Ovary (tissue), 3 donors: Measurements from ENCODE around the gene MITF.

Experiments used
- EP300 ChIP-seq: sonication (generic); formaldehyde crosslinking; IDR thresholded peaks from one replicate; pipeline ENCODE4 v1.6.1; 2017; ENCODE audit warnings: antibody characterized with exemption
- POLR2A ChIP-seq: fragments of 450-650 bp; IDR thresholded peaks from one replicate; pipeline ENCODE4 v1.6.1; 2017; ENCODE audit warnings: antibody characterized with exemption, mild to moderate bottlenecking, moderate library complexity
- TF ChIP-seq, protein P1 (sequence below), 3 donors: fragments of 450-650 bp in 2 of 3; fragments of 200-600 bp in 1 of 3; IDR thresholded peaks; one replicate each; pipeline versions ENCODE4 v1.5.1 to v1.8.0; 2016 to 2022; ENCODE audit warnings: antibody characterized with exemption in 3 of 3, mild to moderate bottlenecking in 1 of 3
- donor health status: DM: no; HTN: no; CAD: no.

DNA sequence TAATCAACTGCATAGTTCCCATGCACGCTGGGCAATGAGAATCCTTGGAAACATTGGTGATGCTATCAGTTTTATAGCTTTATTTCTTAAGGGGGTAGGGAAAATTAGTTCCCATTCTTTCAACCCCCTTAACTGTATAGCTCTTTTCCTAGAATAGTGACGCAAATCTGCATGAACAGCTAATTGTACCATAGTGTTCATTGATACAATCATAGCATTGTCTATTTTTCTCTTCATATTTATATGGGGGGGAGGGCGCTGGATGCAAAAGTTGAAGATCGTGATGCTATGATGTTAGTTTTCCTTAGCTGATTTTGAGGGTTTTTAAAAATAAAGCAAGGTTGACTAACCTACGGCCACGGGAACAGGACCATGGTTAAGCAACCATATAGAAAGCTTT is 227.9 kb downstream of the MITF start:
- TF ChIP-seq EP300 (no peak), POLR2A (no peak)
- TF ChIP-seq, protein P1, sequence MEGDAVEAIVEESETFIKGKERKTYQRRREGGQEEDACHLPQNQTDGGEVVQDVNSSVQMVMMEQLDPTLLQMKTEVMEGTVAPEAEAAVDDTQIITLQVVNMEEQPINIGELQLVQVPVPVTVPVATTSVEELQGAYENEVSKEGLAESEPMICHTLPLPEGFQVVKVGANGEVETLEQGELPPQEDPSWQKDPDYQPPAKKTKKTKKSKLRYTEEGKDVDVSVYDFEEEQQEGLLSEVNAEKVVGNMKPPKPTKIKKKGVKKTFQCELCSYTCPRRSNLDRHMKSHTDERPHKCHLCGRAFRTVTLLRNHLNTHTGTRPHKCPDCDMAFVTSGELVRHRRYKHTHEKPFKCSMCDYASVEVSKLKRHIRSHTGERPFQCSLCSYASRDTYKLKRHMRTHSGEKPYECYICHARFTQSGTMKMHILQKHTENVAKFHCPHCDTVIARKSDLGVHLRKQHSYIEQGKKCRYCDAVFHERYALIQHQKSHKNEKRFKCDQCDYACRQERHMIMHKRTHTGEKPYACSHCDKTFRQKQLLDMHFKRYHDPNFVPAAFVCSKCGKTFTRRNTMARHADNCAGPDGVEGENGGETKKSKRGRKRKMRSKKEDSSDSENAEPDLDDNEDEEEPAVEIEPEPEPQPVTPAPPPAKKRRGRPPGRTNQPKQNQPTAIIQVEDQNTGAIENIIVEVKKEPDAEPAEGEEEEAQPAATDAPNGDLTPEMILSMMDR (IDR thresholded peaks at IDR 0.05): no peak
